ENCODE measurements around the gene LAMB4.

GRCh38 chr7:108093851-108094331, 36.3 kb downstream of the LAMB4 start:
- TF ChIP-seq CTCF (IDR thresholded peaks at IDR 0.05; ENCODE audit: insufficient read depth, low read length), result no peak
- no peak for TF ChIP-seq POLR2AphosphoS5 (IDR thresholded peaks at IDR 0.05; ENCODE audit: low read depth)
- TF ChIP-seq SPI1 (IDR thresholded peaks at IDR 0.05; ENCODE audit: borderline replicate concordance, low read depth), result no peak
- no peak for TF ChIP-seq REST (IDR thresholded peaks at IDR 0.05; ENCODE audit: insufficient replicate concordance, low read depth)
- no peak for TF ChIP-seq GABPA (IDR thresholded peaks at IDR 0.05; ENCODE audit: low read depth)
